ENCODE data around the gene DYNLT1.

The DYNLT1 gene

DNA sequence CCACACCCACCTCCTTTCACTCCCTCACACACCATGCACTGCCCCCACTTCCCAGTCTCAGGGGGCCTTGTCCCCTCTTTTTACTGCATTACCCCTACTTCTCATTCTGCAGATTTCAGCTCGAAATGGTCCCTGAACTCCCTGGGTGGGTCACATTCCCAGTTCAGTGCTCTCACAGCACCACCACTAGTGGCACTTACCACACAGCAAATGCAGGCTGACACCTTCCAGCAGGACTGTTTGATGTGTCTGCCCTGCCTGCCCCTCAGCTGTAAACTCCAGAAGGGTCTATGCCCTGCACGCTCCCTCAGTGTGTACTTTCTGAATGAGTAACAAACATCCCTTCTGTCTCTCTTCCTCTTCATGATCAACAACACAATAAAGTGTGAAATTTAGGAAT lies 4.0 kb downstream of the DYNLT1 start:
- Histone ChIP-seq H3K4me3 (ENCODE audit: low read length, poor library complexity, severe bottlenecking) (no peak overlapping the region), H4K20me1 (ENCODE audit: insufficient read depth, low read length, poor library complexity, severe bottlenecking) (peaks cover 8% of the 10 kb centered on the region), H3K9ac (ENCODE audit: low read depth, low read length, poor library complexity, severe bottlenecking) (no peak overlapping the region), H3F3A (ENCODE audit: low read depth) (no peaks in the 10 kb centered on the region), H3K4me1 (ENCODE audit: insufficient read depth, low read length, poor library complexity, severe bottlenecking) (peaks cover 2% of the 10 kb centered on the region), H3K27me3 (ENCODE audit: insufficient read depth, low read length, poor library complexity, severe bottlenecking) (peaks cover 90% of the 10 kb centered on the region), H3K79me2 (ENCODE audit: insufficient read depth, low read length) (no peaks in the 10 kb centered on the region), H3K36me3 (ENCODE audit: insufficient read depth, low read length) (no peaks in the 10 kb centered on the region), H3K9me3 (ENCODE audit: insufficient read depth, low read depth, low read length) (no peaks in the 10 kb centered on the region), H3K4me2 (ENCODE audit: low read depth, low read length, poor library complexity, severe bottlenecking) (no peak overlapping the region), H3K9me2 (replicated peaks; ENCODE audit: low read depth, low read length) (no peaks in the 10 kb centered on the region), H2AFZ (ENCODE audit: low read length) (no peak overlapping the region)
- TF ChIP-seq, protein P1, sequence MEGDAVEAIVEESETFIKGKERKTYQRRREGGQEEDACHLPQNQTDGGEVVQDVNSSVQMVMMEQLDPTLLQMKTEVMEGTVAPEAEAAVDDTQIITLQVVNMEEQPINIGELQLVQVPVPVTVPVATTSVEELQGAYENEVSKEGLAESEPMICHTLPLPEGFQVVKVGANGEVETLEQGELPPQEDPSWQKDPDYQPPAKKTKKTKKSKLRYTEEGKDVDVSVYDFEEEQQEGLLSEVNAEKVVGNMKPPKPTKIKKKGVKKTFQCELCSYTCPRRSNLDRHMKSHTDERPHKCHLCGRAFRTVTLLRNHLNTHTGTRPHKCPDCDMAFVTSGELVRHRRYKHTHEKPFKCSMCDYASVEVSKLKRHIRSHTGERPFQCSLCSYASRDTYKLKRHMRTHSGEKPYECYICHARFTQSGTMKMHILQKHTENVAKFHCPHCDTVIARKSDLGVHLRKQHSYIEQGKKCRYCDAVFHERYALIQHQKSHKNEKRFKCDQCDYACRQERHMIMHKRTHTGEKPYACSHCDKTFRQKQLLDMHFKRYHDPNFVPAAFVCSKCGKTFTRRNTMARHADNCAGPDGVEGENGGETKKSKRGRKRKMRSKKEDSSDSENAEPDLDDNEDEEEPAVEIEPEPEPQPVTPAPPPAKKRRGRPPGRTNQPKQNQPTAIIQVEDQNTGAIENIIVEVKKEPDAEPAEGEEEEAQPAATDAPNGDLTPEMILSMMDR (conservative IDR thresholded peaks at IDR 0.05; ENCODE audit: low read length) = no peak
- TF ChIP-seq EZH2phosphoT487 (IDR thresholded peaks at IDR 0.05; ENCODE audit: borderline replicate concordance) = no peak

DNA sequence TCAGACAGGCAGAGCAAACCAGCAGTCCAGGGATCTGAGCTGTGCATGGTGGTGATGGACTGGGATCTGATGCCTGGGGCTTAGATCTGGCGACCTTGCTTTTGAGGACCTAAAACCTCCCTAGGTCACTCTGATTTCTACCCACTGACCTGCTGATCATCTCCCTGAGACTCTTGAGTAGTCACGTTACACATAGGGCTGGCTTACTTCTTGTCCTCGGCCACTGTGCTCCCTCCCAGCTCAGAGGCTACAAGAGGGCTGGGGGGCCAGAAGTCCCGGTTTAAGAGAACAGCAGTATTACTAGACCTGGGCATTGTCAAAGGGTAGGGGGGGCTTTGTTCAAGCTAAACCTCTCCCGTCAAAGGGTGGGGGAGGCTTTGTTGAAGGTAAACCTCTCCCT lies 5.5 kb downstream of the DYNLT1 start:
- TF ChIP-seq, protein P1 (conservative IDR thresholded peaks at IDR 0.05; ENCODE audit: low read length) = no peak
- TF ChIP-seq EZH2phosphoT487 (IDR thresholded peaks at IDR 0.05; ENCODE audit: borderline replicate concordance) = no peak
- Histone ChIP-seq H3K27me3 (ENCODE audit: insufficient read depth, low read length, poor library complexity, severe bottlenecking) (peaks cover 79% of the 10 kb centered on the region), H3K79me2 (ENCODE audit: insufficient read depth, low read length) (no peaks in the 10 kb centered on the region), H4K20me1 (ENCODE audit: insufficient read depth, low read length, poor library complexity, severe bottlenecking) (peaks cover 17% of the 10 kb centered on the region), H2AFZ (ENCODE audit: low read length) (no peak overlapping the region), H3K4me3 (ENCODE audit: low read length, poor library complexity, severe bottlenecking) (no peak overlapping the region), H3K9me3 (ENCODE audit: insufficient read depth, low read depth, low read length) (no peaks in the 10 kb centered on the region), H3K9me2 (replicated peaks; ENCODE audit: low read depth, low read length) (no peaks in the 10 kb centered on the region), H3K9ac (ENCODE audit: low read depth, low read length, poor library complexity, severe bottlenecking) (no peak overlapping the region), H3F3A (ENCODE audit: low read depth) (peaks cover 8% of the 10 kb centered on the region; the same call in 1 of the 2 replicates), H3K4me1 (ENCODE audit: insufficient read depth, low read length, poor library complexity, severe bottlenecking) (peaks cover 10% of the 10 kb centered on the region), H3K4me2 (ENCODE audit: low read depth, low read length, poor library complexity, severe bottlenecking) (no peak overlapping the region), H3K36me3 (ENCODE audit: insufficient read depth, low read length) (no peaks in the 10 kb centered on the region)

DNA sequence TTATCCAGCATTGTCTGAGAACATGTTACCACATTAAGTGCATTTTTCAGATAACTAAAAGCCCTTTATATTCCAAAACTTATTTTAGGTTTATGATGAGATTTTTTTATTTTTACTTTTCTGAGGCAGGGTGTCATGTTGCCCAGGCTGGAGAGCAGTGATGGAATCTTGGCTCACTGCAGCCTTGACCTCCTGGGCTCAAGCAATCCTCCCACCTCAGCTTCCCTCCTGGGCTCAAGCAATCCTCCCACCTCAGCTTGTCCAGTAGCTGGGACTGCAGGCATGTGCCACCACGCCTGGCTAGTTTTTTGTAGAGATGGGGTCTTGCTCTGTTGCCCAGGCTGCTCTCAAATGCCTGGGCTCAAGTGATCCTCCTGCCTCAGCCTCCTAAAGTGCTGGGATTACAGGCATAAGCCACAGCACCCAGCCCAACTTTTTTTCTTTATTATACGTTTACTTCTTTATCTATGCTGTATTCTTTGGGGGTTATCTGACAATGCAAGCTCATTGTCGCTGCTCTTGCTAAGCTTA lies 6.2 kb downstream of the DYNLT1 start:
- Histone ChIP-seq H3K4me1 (ENCODE audit: insufficient read depth, low read length, poor library complexity, severe bottlenecking) (peaks cover 10% of the 10 kb centered on the region), H3K9me2 (replicated peaks; ENCODE audit: low read depth, low read length) (no peaks in the 10 kb centered on the region), H3K9ac (ENCODE audit: low read depth, low read length, poor library complexity, severe bottlenecking) (no peak overlapping the region), H3F3A (ENCODE audit: low read depth) (peaks cover 8% of the 10 kb centered on the region; the same call in 1 of the 2 replicates), H3K9me3 (ENCODE audit: insufficient read depth, low read depth, low read length) (no peaks in the 10 kb centered on the region), H3K79me2 (ENCODE audit: insufficient read depth, low read length) (no peaks in the 10 kb centered on the region), H2AFZ (ENCODE audit: low read length) (no peak overlapping the region), H3K4me2 (ENCODE audit: low read depth, low read length, poor library complexity, severe bottlenecking) (no peak overlapping the region), H3K27me3 (ENCODE audit: insufficient read depth, low read length, poor library complexity, severe bottlenecking) (peaks cover 80% of the 10 kb centered on the region), H3K4me3 (ENCODE audit: low read length, poor library complexity, severe bottlenecking) (no peak overlapping the region), H3K36me3 (ENCODE audit: insufficient read depth, low read length) (no peaks in the 10 kb centered on the region), H4K20me1 (ENCODE audit: insufficient read depth, low read length, poor library complexity, severe bottlenecking) (peaks cover 21% of the 10 kb centered on the region)
- TF ChIP-seq EZH2phosphoT487 (IDR thresholded peaks at IDR 0.05; ENCODE audit: borderline replicate concordance) = no peak
- TF ChIP-seq, protein P1 (conservative IDR thresholded peaks at IDR 0.05; ENCODE audit: low read length) = no peak

Data from Loucy (cell line).